Smooth muscle cell (in vitro differentiated cells): ENCODE measurements around the gene ACTR3. TPM values are rescaled to one million over a fixed set of nuclear protein-coding genes. Genes with fewer than 3 reads are reported as not detected.

ENCODE experiments used
- DNase-seq: peaks from one replicate; lab custom pipeline; 2025; ENCODE audit not compliant: unreplicated experiment; lab: John Stamatoyannopoulos, UW
- H2AFZ ChIP-seq: fragments of 200-600 bp; sonication (generic); 2 replicates; pipeline ENCODE4 v1.6.0; 2016; ENCODE audit warnings: antibody characterized with exemption, low read depth, mild to moderate bottlenecking
- H3F3A ChIP-seq: fragments of 200-600 bp; sonication (generic); 2 replicates; pipeline ENCODE4 v1.6.0; 2017; ENCODE audit warnings: antibody characterized with exemption, low read depth
- H3K27ac ChIP-seq: fragments of 200-600 bp; sonication (generic); 2 replicates; pipeline ENCODE4 v1.5.1; 2016; ENCODE audit warnings: low read depth, mild to moderate bottlenecking
- H3K27me3 ChIP-seq: fragments of 200-600 bp; sonication (generic); 2 replicates; pipeline ENCODE4 v1.6.1; 2016; ENCODE audit warnings: low read depth, mild to moderate bottlenecking
- H3K36me3 ChIP-seq: fragments of 200-600 bp; sonication (generic); 2 replicates; pipeline ENCODE4 v1.5.1; 2016; ENCODE audit warnings: low read depth
- H3K4me1 ChIP-seq: fragments of 200-600 bp; sonication (generic); 2 replicates; pipeline ENCODE4 v1.5.1; 2016; ENCODE audit warnings: low read depth
- H3K4me2 ChIP-seq: fragments of 200-600 bp; sonication (generic); 2 replicates; pipeline ENCODE4 v1.6.0; 2016; ENCODE audit warnings: mild to moderate bottlenecking
- H3K4me3 ChIP-seq: fragments of 200-600 bp; sonication (generic); 2 replicates; pipeline ENCODE4 v1.5.1; 2016; ENCODE audit warnings: mild to moderate bottlenecking
- H3K79me2 ChIP-seq: fragments of 200-600 bp; sonication (generic); 2 replicates; pipeline ENCODE4 v1.6.0; 2016; ENCODE audit warnings: low read depth, mild to moderate bottlenecking
- H3K9ac ChIP-seq: fragments of 200-600 bp; sonication (generic); 2 replicates; pipeline ENCODE4 v1.6.0; 2016; ENCODE audit warnings: low read depth
- H3K9me3 ChIP-seq: fragments of 200-600 bp; sonication (generic); replicated peaks from 2 replicates; pipeline ENCODE4 v1.5.1; 2016; ENCODE audit warnings: low read depth
- H4K20me1 ChIP-seq: fragments of 200-600 bp; sonication (generic); 2 replicates; pipeline ENCODE4 v1.6.0; 2016; ENCODE audit warnings: low read depth
- WGBS: methylation state at CpG from one replicate; pipeline ENCODE4 v1.1.7; 2016; ENCODE audit warnings: low lambda C conversion rate; 5-methylcytosine and 5-hydroxymethylcytosine counted together
- polyA plus RNA-seq: library from polyadenylated mRNA; unstranded; fragments of >200 nt; fragmentation: Nextera tagmentation; extraction: Ambion mirVana; gene quantifications from 2 replicates; pipeline ENCODE4 v1.2.1, GENCODE V29; 2016
- total RNA-seq: library from RNA; depleted of rRNA; stranded (reverse); fragments of >200 nt; gene quantifications from 2 replicates; pipeline ENCODE4 v1.2.3, GENCODE V29; 2014
- TF ChIP-seq, protein P1 (sequence below): fragments of 200-600 bp; sonication (generic); IDR thresholded peaks from 2 replicates; pipeline ENCODE4 v1.5.1; 2017; ENCODE audit warnings: borderline replicate concordance, mild to moderate bottlenecking, antibody characterized with exemption; ENCODE audit not compliant: insufficient read depth, poor library complexity, severe bottlenecking

The ACTR3 gene
- total and polyA plus RNA-seq, 2 experiments from 2014 or later, result 173 to 263 TPM

DNA sequence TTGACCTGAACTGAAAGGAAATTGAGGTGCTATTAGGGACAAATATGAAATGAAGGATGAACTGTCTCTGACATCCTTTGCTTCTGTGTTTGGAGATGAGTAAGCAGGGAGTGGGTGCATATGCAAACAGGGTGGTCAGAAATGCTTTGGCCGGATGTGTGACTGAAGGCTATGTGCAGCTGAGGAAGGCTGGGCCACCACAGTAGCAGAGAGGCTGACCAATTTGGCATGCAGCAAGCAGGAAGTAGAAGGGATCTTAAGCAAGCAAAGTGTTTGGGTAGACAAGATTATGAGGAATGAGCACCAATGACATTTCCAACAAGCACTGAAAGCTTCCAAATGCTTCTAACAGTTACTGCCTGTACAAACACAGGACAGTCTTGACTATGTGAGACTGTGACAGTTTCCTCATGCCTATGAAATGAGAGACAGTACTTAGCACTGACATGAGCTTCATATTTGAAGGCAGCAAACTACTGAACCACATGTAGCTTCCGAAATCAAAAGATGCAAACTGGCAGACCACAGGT is 3.3 kb upstream of the ACTR3 start:
- DNase-seq, result no peak
- Histone ChIP-seq H3K4me2 (peak overlapping the region; percentile 88), H3F3A (peaks cover 19% of the 10 kb centered on the region), H3K4me3 (no peak overlapping the region), H3K4me1 (peaks cover 25% of the 10 kb centered on the region), H3K9me3 (no peaks in the 10 kb centered on the region), H2AFZ (no peak overlapping the region), H3K27ac (peak overlapping the region; percentile 88), H3K36me3 (no peaks in the 10 kb centered on the region), H3K27me3 (no peaks in the 10 kb centered on the region), H3K79me2 (peaks cover 38% of the 10 kb centered on the region), H3K9ac (peak overlapping the region; percentile 17), H4K20me1 (peaks cover under 1% of the 10 kb centered on the region)
- 42% methylated on average over 2 of the region's 2 CpGs for WGBS
- TF ChIP-seq, protein P1, sequence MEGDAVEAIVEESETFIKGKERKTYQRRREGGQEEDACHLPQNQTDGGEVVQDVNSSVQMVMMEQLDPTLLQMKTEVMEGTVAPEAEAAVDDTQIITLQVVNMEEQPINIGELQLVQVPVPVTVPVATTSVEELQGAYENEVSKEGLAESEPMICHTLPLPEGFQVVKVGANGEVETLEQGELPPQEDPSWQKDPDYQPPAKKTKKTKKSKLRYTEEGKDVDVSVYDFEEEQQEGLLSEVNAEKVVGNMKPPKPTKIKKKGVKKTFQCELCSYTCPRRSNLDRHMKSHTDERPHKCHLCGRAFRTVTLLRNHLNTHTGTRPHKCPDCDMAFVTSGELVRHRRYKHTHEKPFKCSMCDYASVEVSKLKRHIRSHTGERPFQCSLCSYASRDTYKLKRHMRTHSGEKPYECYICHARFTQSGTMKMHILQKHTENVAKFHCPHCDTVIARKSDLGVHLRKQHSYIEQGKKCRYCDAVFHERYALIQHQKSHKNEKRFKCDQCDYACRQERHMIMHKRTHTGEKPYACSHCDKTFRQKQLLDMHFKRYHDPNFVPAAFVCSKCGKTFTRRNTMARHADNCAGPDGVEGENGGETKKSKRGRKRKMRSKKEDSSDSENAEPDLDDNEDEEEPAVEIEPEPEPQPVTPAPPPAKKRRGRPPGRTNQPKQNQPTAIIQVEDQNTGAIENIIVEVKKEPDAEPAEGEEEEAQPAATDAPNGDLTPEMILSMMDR, result no peak

- no peak overlapping the region for H2AFZ ChIP-seq
- H3K9me3 ChIP-seq, result no peaks in the 10 kb centered on the region
- TF ChIP-seq, protein P1, result no peak
- peak overlapping the region; percentile 17 for H3K9ac ChIP-seq
- no peaks in the 10 kb centered on the region for H3K27me3 ChIP-seq
- H3K4me3 ChIP-seq, result no peak overlapping the region
- no peak for DNase-seq
- peaks cover 31% of the 10 kb centered on the region for H3K4me1 ChIP-seq
- H3K27ac ChIP-seq, result peak overlapping the region; percentile 88
- H4K20me1 ChIP-seq, result peaks cover 7% of the 10 kb centered on the region
- peaks cover 23% of the 10 kb centered on the region for H3F3A ChIP-seq
- H3K4me2 ChIP-seq, result peak overlapping the region; percentile 88
- peaks cover 44% of the 10 kb centered on the region for H3K79me2 ChIP-seq
- WGBS, result 93% methylated on average over 7 of the region's 7 CpGs
- no peaks in the 10 kb centered on the region for H3K36me3 ChIP-seq
Observed at GRCh38 chr2:113887009-113887792, 2.7 kb upstream of the ACTR3 start.

DNA sequence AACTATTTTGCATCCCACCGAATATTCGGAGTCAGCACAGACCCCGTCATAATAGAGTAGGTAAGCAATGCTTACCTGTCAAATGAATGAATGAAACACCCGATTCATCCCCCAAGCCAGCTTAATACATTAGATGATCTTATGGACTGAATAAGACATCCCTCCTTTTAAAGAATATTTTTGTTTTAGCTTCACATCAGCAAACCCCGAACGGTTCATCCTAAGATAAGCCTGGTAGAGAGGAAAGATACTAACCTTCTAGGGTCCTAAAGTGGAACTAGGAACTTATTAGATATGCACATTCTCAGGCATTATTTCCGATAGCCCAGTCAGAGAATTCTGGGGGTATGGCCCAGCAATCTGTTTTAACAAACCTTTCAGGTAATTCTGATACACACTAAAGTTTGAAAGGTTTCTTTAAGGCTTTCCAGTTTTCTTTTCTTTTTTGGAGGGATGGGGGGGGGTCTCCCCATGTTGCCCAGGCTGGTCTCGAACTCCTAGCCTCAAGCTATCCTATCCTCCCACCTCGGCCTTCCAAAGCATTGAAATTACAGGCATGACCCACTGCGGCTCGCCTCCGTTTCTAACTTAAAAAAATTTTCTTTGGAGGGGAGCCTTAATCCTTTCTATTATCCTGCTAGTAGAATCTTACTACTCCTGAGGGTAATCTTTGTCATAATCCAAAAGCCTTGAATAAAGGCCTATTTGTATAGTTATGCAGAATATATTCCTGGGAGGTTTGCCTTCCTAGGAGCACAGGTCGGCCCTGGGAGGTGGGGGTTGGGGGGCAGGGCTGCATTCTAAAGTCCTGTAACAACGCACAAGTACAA is 1.0 kb upstream of the ACTR3 start:
- peaks cover 42% of the 10 kb centered on the region for H3K4me1 ChIP-seq
- no peaks in the 10 kb centered on the region for H3K9me3 ChIP-seq
- TF ChIP-seq, protein P1, result no peak
- peak overlapping the region; percentile 88 for H3K27ac ChIP-seq
- DNase-seq, result no peak
- no peaks in the 10 kb centered on the region for H3K36me3 ChIP-seq
- H3K79me2 ChIP-seq, result peaks cover 61% of the 10 kb centered on the region
- WGBS, result 33% methylated on average over 14 of the region's 14 CpGs
- peak overlapping the region; percentile 68 for H2AFZ ChIP-seq
- peak overlapping the region; percentile 80 for H3K9ac ChIP-seq
- H3K27me3 ChIP-seq, result no peaks in the 10 kb centered on the region
- H3F3A ChIP-seq, result peaks cover 25% of the 10 kb centered on the region
- H3K4me3 ChIP-seq, result peak overlapping the region; percentile 84
- H3K4me2 ChIP-seq, result peak overlapping the region; percentile 88
- peaks cover 24% of the 10 kb centered on the region for H4K20me1 ChIP-seq
